Chondrocyte (in vitro differentiated cells): ENCODE data around the gene TWSG1. TPM values are rescaled to one million over a fixed set of nuclear protein-coding genes. Genes with fewer than 3 reads are reported as not detected.

ENCODE experiments used
- DNase-seq: peaks from one replicate; pipeline ENCODE4 v3.0.0; 2021; ENCODE audit warnings: mixed read lengths, low spot score
- H3K27ac Mint-ChIP-seq: one replicate; pipeline ENCODE4 v1.8.0; 2021; ENCODE audit warnings: mild to moderate bottlenecking, moderate library complexity, mixed read lengths; ENCODE audit not compliant: unreplicated experiment
- H3K27me3 Mint-ChIP-seq: 2 replicates; pipeline ENCODE4 v1.8.0; 2021; ENCODE audit warnings: low read depth, mixed read lengths
- H3K36me3 Mint-ChIP-seq: 2 replicates; pipeline ENCODE4 v1.8.0; 2021; ENCODE audit warnings: low read depth, mixed read lengths
- H3K4me1 Mint-ChIP-seq: 2 replicates; pipeline ENCODE4 v1.8.0; 2021; ENCODE audit warnings: low read depth, mild to moderate bottlenecking, mixed read lengths
- H3K4me3 Mint-ChIP-seq: one replicate; pipeline ENCODE4 v1.8.0; 2021; ENCODE audit warnings: mild to moderate bottlenecking, moderate library complexity, mixed read lengths; ENCODE audit not compliant: unreplicated experiment
- H3K9me3 Mint-ChIP-seq: 2 replicates; pipeline ENCODE4 v1.8.0; 2021; ENCODE audit warnings: low read depth, mixed read lengths
- total RNA-seq: library from RNA; stranded (reverse); gene quantifications from 3 replicates; pipeline ENCODE4 v1.2.1, GENCODE V29; 2021
- TF ChIP-seq, protein P1 (sequence below): fragments of 200-600 bp; sonication (generic); IDR thresholded peaks from 2 replicates; pipeline ENCODE4 v1.5.0; 2021; ENCODE audit warnings: antibody characterized with exemption, mild to moderate bottlenecking, moderate library complexity

Gene TWSG1
- total RNA-seq, 1 donor from 2014 or later = 99.5 TPM

DNA sequence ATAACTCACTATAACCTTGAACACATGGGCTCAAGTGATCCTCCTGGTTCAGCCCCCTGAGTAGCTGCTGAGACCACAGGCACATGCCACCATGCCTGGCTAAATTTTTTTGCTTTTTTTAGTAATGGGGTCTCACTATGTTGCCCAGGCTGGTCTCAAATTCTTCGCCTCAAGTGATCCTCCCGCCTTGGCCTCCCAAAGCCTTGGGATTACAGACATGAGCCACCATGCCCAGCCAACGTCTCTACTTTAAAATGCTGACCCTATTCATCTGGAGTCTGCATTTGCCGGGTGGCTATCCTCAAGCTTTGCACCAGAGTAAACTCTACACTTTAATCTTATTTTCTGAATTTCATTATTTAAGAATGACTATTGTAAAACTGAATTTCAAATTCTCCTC, 103.1 kb downstream of the TWSG1 start:
- TF ChIP-seq, protein P1, sequence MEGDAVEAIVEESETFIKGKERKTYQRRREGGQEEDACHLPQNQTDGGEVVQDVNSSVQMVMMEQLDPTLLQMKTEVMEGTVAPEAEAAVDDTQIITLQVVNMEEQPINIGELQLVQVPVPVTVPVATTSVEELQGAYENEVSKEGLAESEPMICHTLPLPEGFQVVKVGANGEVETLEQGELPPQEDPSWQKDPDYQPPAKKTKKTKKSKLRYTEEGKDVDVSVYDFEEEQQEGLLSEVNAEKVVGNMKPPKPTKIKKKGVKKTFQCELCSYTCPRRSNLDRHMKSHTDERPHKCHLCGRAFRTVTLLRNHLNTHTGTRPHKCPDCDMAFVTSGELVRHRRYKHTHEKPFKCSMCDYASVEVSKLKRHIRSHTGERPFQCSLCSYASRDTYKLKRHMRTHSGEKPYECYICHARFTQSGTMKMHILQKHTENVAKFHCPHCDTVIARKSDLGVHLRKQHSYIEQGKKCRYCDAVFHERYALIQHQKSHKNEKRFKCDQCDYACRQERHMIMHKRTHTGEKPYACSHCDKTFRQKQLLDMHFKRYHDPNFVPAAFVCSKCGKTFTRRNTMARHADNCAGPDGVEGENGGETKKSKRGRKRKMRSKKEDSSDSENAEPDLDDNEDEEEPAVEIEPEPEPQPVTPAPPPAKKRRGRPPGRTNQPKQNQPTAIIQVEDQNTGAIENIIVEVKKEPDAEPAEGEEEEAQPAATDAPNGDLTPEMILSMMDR = no peak
- peak overlapping the region; percentile 49 for H3K27ac Mint-ChIP-seq
- no peak overlapping the region for H3K4me3 Mint-ChIP-seq
- DNase-seq = no peak
- no peaks in the 10 kb centered on the region for H3K9me3 Mint-ChIP-seq
- no peaks in the 10 kb centered on the region for H3K27me3 Mint-ChIP-seq
- peaks cover 22% of the 10 kb centered on the region for H3K4me1 Mint-ChIP-seq
- no peaks in the 10 kb centered on the region for H3K36me3 Mint-ChIP-seq

DNA sequence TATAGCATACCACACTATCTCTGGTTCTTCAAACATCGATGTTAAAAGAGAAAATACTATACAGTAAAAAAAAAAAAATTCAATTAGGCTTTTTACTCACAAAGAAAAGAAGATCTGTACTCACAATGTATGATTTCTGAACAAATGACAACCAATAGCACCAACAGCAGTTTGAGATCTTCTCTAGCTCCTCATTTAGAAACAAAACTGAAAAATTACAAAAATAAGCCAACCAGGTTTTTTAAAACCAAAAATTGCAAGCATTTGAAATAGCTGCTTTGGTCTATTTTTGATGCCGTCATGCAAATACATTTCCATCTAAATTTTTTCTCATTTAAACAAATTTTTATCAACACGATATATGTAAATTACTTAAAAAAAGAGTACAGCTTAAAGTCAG, 106.5 kb downstream of the TWSG1 start:
- H3K27me3 Mint-ChIP-seq = no peaks in the 10 kb centered on the region
- no peak overlapping the region for H3K27ac Mint-ChIP-seq
- DNase-seq = no peak
- no peak overlapping the region for H3K4me3 Mint-ChIP-seq
- no peaks in the 10 kb centered on the region for H3K36me3 Mint-ChIP-seq
- H3K9me3 Mint-ChIP-seq = no peaks in the 10 kb centered on the region
- H3K4me1 Mint-ChIP-seq = peaks cover 11% of the 10 kb centered on the region
- TF ChIP-seq, protein P1 = no peak

DNA sequence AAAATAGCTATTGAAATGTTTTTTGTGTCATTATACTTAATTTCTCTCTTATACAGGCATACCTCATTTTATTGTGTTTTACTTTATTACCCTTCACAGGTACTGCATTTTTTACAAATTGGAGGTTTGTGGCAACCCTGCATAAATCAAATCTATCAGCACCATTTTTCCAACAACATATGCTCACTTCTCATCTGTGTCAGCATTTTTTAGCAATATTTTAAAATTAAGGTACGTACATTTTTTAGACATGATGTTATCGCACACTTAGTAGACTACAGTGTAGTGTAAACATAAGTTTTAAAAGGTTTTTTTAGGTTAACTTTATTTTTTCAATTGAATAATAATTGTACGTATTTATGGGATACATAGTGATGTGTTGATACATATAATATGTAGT, 110.0 kb downstream of the TWSG1 start:
- Mint-ChIP-seq H3K9me3 (peaks cover 7% of the 10 kb centered on the region), H3K4me1 (no peaks in the 10 kb centered on the region)

DNA sequence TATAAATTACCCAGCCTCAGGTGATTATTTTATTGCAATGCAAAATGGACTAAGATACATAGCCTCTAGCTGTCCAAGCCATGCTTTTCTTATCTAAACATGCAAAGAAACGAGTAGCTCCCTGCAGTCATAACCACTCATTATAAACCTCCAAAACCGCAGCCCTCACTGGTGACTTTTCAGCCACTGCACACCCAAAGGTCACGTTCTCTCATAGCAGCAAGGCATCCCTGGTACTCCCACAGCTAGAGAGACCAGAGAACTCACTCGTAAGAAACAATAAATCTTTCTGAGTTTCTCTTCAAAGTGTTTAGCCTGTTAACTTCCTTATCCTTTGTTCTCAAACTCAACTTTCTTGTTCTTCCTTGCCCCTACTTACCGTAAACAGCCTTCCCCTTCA, 112.3 kb downstream of the TWSG1 start:
- DNase-seq = no peak
- Mint-ChIP-seq H3K4me3 (no peak overlapping the region), H3K9me3 (peaks cover 7% of the 10 kb centered on the region)

More for the DNA sequence above, 110.0 kb downstream of the TWSG1 start:
- Mint-ChIP-seq H3K36me3 (peaks cover 2% of the 10 kb centered on the region), H3K27ac (no peak overlapping the region), H3K27me3 (peaks cover 2% of the 10 kb centered on the region), H3K4me3 (no peak overlapping the region)
- no peak for DNase-seq
- TF ChIP-seq, protein P1 = no peak

DNA sequence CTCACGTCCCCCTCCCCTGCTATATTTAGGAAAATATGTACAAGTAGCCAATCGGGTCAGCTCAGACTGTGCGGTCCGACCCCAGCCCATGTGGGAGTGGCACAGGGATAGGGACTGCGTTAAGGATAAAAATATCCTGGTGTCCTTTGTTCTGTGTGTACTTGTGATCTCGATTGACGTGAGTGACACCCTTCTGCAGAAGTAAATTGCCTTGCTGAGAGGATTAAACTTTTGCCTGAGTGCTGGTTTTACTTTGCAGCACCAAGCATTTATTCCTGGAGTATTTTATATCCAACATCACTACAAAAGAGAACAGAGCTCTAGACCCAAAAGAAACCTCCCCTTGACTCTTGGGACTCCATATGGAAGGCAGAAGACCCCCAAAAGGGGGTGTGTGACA, 112.8 kb downstream of the TWSG1 start:
- TF ChIP-seq, protein P1 = no peak
- Mint-ChIP-seq H3K4me1 (no peaks in the 10 kb centered on the region), H3K9me3 (peaks cover 7% of the 10 kb centered on the region), H3K27me3 (peaks cover 2% of the 10 kb centered on the region), H3K36me3 (peaks cover 2% of the 10 kb centered on the region), H3K4me3 (no peak overlapping the region), H3K27ac (no peak overlapping the region)
- no peak for DNase-seq

More for the DNA sequence above, 112.3 kb downstream of the TWSG1 start:
- TF ChIP-seq, protein P1 = no peak
- H3K4me1 Mint-ChIP-seq = no peaks in the 10 kb centered on the region
- H3K36me3 Mint-ChIP-seq = peaks cover 2% of the 10 kb centered on the region
- no peak overlapping the region for H3K27ac Mint-ChIP-seq
- H3K27me3 Mint-ChIP-seq = peaks cover 2% of the 10 kb centered on the region
